HG03354 (cell line): ENCODE measurements around the gene PTPRE.
"Not testable (repeated sequence)": the region's sequence is repeated elsewhere in the genome, so short reads cannot be mapped to it uniquely, and the experiment has no call there.

Source experiments
- ATAC-seq: cut with Tn5 transposase; IDR thresholded peaks from one replicate; pipeline ENCODE4 v1.9.1; 2021; ENCODE audit warnings: mild to moderate bottlenecking; ENCODE audit not compliant: unreplicated experiment, poor library complexity, severe bottlenecking

The PTPRE gene

DNA sequence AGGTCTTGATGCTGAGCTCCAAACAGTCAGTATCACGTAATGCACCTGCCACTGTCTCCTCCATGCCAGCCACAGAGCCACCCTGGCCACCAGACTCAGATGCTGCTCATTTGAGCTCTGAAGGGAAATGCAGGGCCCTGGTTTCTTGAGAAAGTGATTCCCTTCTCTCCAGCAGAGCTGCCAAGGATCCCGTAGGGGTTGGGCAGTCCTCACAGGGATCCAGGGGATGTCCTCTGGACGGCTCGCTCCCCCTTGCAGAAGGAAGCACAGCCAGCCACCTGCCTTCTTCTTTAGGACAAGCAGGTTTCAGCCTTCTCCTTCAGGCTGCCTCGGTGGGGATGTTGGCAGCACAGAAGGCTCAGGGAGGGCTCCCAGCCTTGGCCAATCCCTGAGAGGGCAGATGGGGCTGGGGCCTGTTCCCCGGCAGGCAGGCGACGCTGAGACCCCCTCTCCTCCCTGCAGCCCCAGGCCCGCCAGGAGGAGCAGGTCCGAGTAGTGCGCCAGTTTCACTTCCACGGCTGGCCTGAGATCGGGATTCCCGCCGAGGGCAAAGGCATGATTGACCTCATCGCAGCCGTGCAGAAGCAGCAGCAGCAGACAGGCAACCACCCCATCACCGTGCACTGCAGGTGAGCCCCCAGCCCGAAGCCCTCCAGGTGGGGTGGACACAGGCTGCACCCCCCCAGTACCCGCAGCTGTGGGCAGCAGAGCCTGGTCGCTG, 170.4 kb downstream of the PTPRE start:
- no peak for ATAC-seq

DNA sequence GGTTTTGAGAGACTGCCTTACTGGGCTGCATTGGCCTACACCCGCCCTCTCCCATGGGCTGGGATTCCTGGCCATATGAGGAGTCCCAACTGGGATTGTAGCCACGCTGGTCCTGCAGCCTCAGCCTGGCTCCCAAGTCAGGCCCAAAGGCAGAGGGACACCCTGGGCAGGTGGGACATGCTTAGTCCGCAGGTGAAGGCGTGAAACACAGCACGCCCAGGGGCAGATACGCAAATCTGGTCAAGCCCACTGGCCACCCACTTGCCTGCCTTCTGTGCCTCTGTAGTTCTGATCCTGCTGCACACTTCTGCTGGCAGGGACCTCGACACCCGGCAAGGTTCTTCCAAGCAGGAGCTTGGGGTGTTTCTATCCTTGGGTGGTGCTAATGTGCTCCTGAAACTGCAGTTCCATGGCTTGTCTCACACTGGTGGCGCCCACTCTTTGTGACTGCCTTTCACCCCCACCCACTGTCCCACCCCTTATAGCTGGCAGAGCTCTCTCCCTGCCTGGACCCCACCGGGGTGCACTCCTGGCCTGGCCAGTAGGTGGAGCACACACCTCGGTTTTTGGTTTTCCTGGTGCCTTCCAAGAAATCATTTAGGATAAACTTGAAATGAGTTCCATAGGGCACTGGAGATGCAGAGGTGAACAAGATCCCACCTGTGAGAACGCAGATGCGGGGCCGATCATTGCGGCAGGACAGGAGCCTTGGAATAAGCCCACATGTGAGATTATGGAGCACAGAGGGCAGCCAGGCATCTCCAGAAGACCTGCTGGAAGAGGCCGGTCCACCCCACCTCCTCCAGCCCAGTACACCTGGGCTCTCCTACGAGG, 171.4 kb downstream of the PTPRE start:
- ATAC-seq: peak; percentile 79

DNA sequence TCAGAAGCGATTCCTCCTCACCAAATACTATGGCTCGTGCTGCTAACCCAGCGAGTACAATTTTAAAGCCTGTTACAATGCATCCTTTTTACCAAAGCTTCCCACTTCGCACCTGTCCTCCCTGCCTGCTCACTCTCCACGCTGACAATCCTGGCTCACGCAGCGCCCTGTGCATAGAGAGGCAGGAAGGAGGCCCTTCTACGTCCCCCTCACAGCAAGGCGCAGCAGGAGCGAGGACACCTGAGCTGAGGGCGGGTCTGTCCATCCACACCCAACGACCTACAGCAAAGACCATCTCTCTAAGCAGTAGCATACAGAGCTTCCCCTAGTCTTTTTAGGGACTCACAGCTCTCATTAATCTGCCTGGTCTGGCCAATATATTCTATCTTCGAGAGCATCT, 173.3 kb downstream of the PTPRE start:
- no peak for ATAC-seq

DNA sequence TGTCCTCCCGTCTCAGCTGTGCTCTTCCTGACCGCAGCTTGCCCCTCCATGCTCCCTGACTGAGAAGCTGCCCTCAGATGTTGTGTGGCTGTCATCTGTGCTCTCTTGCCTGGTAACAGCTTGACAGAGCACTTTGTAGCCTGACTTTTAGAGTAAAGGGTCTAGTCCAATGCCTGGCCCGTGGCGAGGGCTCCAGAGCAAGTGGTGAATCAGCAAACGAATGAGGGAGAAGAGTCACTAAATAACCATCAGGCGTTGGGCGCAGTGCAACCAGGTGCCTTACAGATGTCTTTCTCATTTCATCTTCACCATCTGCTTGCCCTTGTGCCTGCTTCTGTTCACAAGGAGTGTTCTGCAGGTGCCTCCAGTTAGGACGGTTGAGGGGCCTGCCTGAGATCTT, 173.7 kb downstream of the PTPRE start:
- no peak for ATAC-seq

DNA sequence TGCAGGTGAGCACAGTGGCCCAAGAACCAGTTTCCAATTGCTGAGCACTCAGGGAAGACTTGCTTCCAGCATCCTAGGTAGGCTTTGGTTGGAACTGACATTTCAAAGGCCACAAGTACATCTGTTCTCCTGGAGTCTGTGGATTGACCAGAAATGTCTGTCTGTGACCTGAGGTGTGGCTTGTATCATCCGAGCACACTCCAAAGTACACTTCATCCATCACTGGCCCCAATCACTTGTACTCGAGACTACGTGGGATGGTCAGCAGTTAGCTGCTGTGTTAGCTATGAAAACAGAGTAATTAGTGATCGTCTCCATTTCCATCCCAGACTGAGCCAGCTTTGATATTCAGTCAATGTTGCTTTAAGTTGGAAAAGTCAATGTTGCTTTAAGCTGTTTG, 174.3 kb downstream of the PTPRE start:
- ATAC-seq: no peak

DNA sequence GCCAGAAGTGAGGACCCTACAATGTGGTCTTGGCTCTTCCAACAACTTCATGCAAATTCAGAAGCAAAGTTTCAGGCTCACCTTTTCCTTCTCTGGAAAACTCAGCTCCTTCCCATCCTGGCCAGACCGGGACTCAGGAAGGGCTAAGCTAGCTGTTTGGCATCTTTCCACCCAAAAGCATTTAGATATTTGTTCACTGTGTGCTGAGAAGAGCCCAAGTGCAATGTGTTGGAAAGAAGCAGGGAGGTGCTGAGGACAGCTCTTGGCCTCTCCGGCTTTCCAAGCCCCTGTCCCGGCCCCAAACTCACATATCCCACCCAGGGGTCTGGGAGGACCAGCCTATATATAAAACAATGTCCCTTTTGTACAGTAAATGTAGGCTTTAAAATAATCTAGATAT, 174.8 kb downstream of the PTPRE start:
- no peak for ATAC-seq

DNA sequence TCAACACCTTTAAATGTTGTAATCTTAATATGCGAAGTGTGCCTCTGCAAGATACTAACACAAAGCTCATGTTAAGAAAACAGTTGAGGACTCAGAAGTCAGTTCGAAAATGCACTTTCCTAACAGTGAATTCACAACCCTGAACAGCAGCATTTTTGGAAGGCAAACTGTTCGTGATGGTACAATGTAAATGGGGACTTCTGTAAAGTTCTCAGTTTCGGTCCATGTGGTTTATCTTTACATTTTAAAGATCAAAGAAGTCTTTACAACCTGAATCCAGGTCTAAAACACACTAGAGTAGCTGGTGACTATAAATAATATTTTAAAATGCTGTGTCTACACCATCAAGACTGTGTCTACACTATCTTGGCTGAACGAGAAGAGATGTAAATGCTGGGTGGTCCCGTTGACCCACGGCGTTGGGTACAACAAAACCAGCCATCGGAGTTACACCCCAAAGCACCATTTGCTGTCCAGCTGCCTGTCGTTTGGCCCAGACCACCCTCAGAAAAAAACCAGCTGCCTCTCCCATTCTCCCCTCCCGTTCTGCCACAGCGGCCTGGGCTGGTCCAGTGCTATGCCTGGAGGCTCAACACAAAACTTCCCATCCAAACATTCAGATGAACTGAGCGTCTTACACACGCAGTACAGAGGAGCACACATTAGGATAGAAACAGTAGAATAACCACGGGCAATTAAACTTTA, 176.4 kb downstream of the PTPRE start:
- no peak for ATAC-seq

DNA sequence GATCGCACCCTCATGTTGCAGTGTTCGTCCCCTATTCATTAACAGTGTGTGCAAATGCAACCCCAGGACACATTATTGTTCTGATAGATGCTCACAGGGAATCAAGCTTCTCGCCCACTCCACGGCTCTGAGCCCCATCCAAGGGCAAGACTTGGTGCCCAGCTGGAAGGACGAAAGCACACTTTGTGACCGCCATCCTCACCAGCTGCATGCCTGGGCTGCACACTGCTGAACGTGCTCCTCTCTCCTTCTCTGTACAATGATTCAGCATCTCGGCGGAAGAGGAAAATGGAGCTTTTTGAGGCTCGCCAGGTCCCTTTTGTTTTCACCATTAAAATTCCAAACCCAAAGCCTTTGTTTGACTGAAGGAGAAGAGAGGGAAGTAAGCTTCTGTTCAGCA, 177.5 kb downstream of the PTPRE start:
- no peak for ATAC-seq

DNA sequence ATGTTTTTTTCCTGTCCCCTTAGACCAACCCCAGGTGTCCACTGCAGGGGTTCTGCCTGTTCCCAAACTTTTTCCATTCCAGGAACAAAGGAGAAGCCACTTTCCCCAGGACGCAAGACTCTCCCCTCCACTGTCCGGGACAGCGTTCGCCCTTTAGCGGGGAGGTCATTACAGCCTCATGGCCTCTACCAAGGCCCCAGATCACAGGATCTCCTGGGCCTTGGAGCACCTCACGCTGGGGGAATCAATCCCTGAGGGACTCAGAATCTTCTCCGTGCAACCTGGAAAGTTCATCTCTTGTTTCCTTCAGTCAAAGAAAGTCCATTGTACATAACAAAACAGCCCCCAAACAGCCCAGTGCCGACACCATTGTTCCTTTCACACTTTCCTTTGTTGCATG, 178.1 kb downstream of the PTPRE start:
- no peak for ATAC-seq

DNA sequence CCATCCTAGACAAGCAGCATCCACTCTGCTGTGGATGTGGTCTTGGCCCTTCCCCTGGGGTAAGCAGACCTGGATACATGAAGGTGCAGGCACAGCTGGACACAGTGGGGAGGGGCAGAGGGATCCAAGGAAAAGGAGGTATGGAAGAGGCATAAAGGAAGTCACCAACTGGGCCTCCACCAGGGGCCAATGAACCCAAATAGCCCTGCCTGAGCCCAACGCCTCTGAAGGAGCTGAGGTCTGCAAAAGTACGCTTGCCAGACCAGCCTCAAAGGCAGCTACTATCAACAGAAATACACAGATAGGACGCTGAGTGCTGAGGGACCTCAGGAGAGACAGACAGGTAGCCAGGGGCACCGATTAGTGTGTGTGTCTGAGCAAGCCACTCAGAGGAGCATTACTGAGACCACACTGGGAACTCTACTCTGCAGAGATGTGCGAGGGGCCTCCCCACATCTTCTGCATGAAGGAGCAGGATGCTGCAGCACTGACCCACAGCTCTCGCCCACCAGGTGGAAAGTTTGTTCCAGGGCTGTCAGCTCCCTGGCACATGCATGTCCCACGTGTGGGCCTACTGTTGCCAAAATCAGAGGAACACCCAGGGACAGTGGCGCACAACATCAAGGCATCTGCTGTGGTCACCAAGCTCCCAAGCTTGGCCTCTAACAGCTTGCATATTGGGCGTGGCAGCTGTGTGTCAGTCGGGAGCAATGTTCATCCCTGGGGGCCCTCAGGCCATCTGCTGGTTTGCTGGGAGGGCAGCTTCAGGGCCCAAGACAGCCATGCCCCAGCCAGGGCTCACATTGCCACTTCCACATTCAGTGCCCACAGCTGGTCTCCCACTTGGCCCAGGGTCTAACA, 179.3 kb downstream of the PTPRE start:
- no peak for ATAC-seq

DNA sequence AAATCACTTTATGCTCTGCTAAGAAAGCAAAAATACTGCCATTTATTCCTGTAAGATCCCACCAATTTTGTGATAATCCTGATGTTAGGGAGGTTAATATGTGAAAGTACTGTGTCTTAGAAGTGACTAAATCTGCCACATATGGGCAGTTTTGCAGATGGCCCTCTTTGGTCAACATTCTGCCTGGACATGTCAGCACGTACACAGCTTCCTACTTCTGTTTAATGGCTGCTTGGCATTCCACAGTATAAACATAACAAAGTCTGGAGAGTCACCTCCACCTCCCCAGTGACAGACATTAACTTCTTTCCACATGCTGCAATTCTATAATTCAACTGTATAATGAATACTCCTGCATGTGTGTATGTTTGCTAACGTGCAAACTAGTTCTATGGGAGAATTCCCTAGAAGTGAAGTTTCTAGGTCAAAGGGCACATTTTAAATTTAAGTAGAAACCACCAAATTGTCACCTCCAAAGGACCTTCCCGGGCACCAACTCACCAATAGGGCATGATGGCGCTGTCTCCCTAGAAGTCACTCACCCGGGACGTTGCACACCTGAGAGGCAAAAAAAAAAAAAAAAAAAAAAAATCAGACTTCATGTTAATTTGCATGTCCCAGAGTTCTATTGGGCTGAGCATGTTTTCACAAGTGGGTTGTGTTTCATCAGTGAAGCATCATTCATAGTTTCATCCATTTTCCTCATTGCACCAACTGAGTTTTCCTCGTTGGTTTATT, 180.4 kb downstream of the PTPRE start:
- no peak for ATAC-seq

DNA sequence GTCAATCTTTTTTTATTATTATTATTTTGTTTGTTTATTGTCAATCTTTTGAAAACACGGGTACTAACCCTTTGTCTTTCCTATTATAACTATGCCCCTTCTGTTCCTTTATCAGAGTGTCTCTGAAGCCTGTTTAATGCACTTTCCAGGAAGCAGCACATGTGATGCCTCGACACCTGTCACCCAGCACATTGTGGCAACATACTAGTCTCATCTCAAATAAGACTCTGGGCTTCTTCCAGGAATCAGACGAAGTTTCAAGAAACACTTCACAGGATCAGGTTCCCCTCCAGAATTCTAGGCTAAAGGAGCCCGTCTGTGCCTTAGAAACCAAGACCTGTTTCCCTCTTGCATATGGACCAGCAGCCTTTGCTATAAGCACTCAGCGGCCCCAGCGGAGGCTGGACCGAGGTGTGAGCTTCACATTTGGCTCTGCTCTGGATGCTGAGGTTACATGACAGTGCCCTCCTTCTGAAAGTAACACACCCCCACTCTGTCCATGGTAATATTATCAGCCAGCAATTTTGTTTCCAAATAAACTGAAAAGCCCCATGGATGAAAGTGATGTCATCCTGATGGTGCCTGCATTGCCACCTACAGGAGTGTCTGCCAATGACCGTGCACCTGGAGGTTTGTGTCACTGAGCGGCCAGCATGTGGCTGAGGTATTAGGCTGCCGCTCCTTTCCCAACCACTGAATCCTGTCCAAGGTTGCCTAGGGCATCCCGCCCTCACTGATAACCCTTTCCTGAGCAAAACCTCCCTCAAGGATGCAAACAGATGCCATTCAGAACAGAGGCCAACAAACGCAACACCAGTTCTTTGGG, 181.2 kb downstream of the PTPRE start:
- no peak for ATAC-seq

DNA sequence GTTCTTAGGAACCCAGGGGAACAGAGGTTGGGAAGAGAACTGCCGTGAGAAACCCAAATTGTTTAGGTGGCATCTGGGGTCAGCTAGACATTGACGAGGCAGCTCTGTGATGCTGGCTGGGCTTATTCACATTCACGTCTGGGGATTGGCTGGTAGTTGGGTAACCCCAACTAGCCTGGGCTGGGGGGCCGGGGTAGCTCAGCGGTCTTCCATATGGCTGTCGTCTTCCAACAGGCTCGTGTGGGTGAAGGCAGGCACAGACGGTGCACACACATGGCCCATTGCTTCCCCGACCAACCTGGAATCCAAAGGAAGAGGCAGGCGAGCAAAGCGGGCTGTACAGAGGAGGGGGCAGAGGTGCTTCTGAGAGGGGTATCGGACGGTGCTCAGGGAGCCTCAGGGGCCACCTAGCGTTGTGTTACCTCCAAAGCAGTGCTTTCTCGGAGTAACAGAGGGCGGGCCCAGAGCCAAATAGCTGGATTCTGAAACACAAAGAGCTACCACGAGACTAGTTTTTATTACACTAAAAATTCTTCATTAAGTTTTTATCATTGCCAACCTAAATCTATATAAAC, 184.8 kb downstream of the PTPRE start:
- no peak for ATAC-seq

DNA sequence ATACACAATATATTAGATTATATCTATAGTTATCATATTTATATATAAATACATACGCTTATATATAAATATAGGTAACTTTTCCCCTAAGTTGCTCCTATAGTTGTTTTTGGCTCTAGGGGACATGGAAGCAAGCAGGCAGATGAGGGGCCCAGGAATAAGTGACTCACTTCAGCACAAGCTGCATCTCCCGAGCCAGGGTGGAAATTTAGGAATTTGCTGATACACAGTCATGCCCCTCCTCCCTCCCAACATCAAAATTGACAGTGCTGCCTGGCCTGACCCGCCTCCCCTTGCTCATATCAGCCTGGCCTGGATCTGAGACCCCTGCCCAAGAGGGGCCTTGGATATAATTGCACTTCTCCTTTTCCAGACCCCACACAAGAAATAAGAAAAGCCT, 185.6 kb downstream of the PTPRE start:
- no peak for ATAC-seq

DNA sequence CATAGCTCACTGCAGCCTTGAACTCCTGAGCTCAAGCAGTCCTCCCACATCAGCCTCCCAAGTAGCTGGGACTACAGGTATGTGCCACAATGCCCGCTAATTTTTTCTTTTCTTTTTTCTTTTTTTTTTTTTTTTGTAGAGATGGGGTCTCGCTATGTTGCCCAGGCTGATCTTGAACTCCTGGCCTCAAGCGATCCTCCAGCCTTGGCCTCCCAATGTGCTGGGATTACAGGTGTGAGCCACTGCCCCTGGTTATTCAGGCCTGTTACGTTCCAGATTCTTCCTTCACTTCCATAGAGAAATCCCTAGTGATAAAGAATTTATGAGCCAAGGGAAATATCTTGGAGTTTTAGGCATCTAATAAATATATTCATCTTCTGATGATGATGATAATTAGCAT, 187.7 kb downstream of the PTPRE start:
- ATAC-seq: not testable (repeated sequence)

DNA sequence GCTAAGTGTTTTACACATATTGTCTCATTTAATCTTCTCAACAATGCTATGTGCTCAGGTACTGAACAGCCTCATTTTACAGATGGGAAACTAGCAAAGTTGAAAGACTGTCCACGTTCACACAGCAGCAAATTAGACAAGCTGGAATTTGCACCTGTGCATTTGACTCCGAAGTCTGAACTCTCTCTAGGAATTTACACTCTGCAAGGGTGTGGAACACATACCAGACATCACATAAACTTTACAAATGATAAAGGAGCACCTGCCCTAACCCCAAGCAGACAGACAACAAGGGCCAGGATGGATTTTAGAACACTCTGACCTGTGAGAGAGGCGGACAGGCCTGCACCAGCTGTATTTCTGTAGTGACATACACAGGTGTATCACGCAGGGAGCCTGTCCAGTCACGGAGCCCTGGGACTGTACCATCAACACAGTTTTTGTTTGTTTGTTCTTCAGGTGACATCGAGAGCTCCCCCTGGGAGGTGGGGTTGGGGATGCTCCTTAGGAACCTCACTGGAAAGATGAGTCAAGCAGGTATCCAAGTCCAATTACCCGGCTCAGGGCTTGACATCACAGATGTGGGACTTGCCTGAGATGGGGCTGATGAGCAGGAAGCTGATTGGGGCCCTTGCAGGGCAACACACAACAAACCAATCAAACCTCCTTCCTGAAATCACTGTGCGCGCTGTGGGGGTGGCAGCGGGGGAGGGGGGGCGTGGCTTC, 188.3 kb downstream of the PTPRE start:
- ATAC-seq: no peak

DNA sequence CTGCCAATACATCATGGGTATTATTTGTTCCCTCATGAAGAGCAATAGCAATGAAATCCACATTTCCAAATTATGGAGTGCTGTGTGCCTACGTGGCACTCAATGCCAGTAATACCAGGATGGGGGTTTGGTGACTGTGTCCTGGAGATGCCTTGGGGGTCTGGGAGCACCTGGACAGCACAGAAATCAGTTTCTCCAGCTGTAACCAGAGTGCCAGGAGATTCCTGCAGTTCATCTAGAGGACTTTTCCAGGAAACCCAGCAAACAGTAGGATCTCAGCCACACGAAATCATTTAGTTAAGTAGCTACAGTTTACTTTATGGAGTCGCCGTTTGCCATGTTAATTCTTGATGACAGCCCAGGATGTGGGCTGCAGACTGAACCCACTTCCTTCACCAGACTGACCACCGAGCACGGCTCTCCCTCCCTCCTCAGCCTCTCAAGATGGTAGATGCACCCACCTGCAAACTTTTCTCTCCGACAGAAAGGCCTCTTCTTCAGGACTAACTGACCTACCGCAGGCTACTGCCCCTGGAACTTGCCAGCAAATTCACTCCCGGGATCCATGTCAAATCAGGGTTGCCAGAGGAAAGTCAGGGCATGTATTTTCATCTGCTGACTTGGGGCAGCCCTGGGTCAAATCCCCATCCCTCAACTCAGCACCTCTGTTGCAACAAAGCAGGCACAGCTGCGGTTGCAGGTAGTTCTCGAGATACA, 189.0 kb downstream of the PTPRE start:
- no peak for ATAC-seq
